GM19372 (cell line): ENCODE results near the gene THSD7A.
"Not testable (repeated sequence)": the region's sequence is repeated elsewhere in the genome, so short reads cannot be mapped to it uniquely, and the experiment has no call there.

ENCODE experiments used
- ATAC-seq: cut with Tn5 transposase; IDR thresholded peaks from one replicate; pipeline ENCODE4 v1.9.1; 2021; ENCODE audit warnings: mild to moderate bottlenecking, low read depth, moderate library complexity; ENCODE audit not compliant: unreplicated experiment

Gene THSD7A

GRCh38 chr7:11529382-11529781 lies 302.6 kb downstream of the THSD7A start:
- ATAC-seq = no peak

- no peak for ATAC-seq
Measured at GRCh38 chr7:11527707-11528106, 304.3 kb downstream of the THSD7A start.

- ATAC-seq = no peak
Measured at GRCh38 chr7:11524476-11525397, 307.3 kb downstream of the THSD7A start.

GRCh38 chr7:11521964-11522499 lies 310.0 kb downstream of the THSD7A start:
- ATAC-seq = not testable (repeated sequence)

- no peak for ATAC-seq
Measured at GRCh38 chr7:11517853-11518252, 314.1 kb downstream of the THSD7A start.

- no peak for ATAC-seq
Measured at GRCh38 chr7:11516328-11516727, 315.7 kb downstream of the THSD7A start.

GRCh38 chr7:11513460-11513859 lies 318.5 kb downstream of the THSD7A start:
- no peak for ATAC-seq

- ATAC-seq = no peak
Measured at GRCh38 chr7:11507929-11508328, 324.1 kb downstream of the THSD7A start.

GRCh38 chr7:11506417-11506816 lies 325.6 kb downstream of the THSD7A start:
- ATAC-seq = no peak

- no peak for ATAC-seq
Measured at GRCh38 chr7:11505471-11505985, 326.5 kb downstream of the THSD7A start.

GRCh38 chr7:11492307-11492706 lies 339.7 kb downstream of the THSD7A start:
- ATAC-seq = no peak

GRCh38 chr7:11491811-11492210 lies 340.2 kb downstream of the THSD7A start:
- no peak for ATAC-seq

- no peak for ATAC-seq
Measured at GRCh38 chr7:11489280-11489679, 342.7 kb downstream of the THSD7A start.

GRCh38 chr7:11486271-11486670 lies 345.7 kb downstream of the THSD7A start:
- no peak for ATAC-seq

- ATAC-seq = no peak
Measured at GRCh38 chr7:11485636-11486035, 346.4 kb downstream of the THSD7A start.

- ATAC-seq = no peak
Measured at GRCh38 chr7:11480143-11480542, 351.9 kb downstream of the THSD7A start.

- ATAC-seq = no peak
Measured at GRCh38 chr7:11478882-11479281, 353.1 kb downstream of the THSD7A start.

GRCh38 chr7:11478426-11478825 lies 353.6 kb downstream of the THSD7A start:
- no peak for ATAC-seq

GRCh38 chr7:11474902-11475585 lies 357.0 kb downstream of the THSD7A start:
- ATAC-seq = no peak

GRCh38 chr7:11473807-11474424 lies 358.1 kb downstream of the THSD7A start:
- ATAC-seq = no peak

GRCh38 chr7:11473220-11473619 lies 358.8 kb downstream of the THSD7A start:
- ATAC-seq = no peak
